SK-N-MC (cell line): ENCODE measurements around the gene GRM8.

ENCODE experiments used
- DNase-seq: peaks from one replicate; pipeline ENCODE4 v3.0.0-alpha.2; 2011; ENCODE audit warnings: low read depth, low spot score
- H3K27ac ChIP-seq: fragments of 200-600 bp; sonication (generic); 2 replicates; pipeline ENCODE4 v1.5.1; 2016; ENCODE audit warnings: mixed run types
- H3K36me3 ChIP-seq: fragments of 200-600 bp; sonication (generic); 2 replicates; pipeline ENCODE4 v1.6.1; 2017; ENCODE audit warnings: antibody characterized with exemption, low read length, mixed read lengths; ENCODE audit not compliant: insufficient read depth
- H3K4me3 ChIP-seq: fragments of 200-600 bp; sonication (generic); 2 replicates; pipeline ENCODE4 v1.5.1; 2016
- H3K9ac ChIP-seq: fragments of 200-600 bp; sonication (generic); 2 replicates; pipeline ENCODE4 v1.8.0; 2017; ENCODE audit warnings: mixed run types, mixed read lengths; ENCODE audit not compliant: insufficient read length
- H3K9me3 ChIP-seq: fragments of 200-600 bp; sonication (generic); 2 replicates; pipeline ENCODE4 v1.6.1; 2017; ENCODE audit warnings: low read depth, mild to moderate bottlenecking, antibody characterized with exemption, low read length, moderate library complexity, mixed read lengths
- EZH2 ChIP-seq: fragments of 200-600 bp; sonication (generic); IDR thresholded peaks from one replicate; pipeline ENCODE4 v1.6.1; 2017; ENCODE audit warnings: antibody characterized with exemption
- FOXP2 ChIP-seq: optimal IDR thresholded peaks from 2 replicates; pipeline ENCODE3; 2011; ENCODE audit warnings: mild to moderate bottlenecking, moderate library complexity; ENCODE audit not compliant: insufficient read depth; ENCODE audit errors: extremely low read length, control extremely low read depth
- POLR2AphosphoS5 ChIP-seq: IDR thresholded peaks from 2 replicates; pipeline ENCODE4 v1.6.1; 2012; ENCODE audit warnings: mild to moderate bottlenecking, low read depth, low read length, borderline replicate concordance

GRM8 gene

GRCh38 chr7:127146746-127147536, 105.8 kb downstream of the GRM8 start:
- no peaks in the 10 kb centered on the region for H3K36me3 ChIP-seq
- no peaks in the 10 kb centered on the region for H3K9me3 ChIP-seq
- no peak for DNase-seq
- no peak overlapping the region for H3K27ac ChIP-seq
- H3K4me3 ChIP-seq, result no peak overlapping the region
- TF ChIP-seq POLR2AphosphoS5 (no peak), FOXP2 (no peak), EZH2 (no peak)
- H3K9ac ChIP-seq, result no peak overlapping the region

GRCh38 chr7:127137146-127137545, 115.6 kb downstream of the GRM8 start:
- H3K4me3 ChIP-seq, result no peak overlapping the region
- H3K9ac ChIP-seq, result no peak overlapping the region
- H3K36me3 ChIP-seq, result no peaks in the 10 kb centered on the region
- no peaks in the 10 kb centered on the region for H3K9me3 ChIP-seq
- no peak overlapping the region for H3K27ac ChIP-seq
- no peak for TF ChIP-seq EZH2
- no peak for DNase-seq

GRCh38 chr7:127135871-127136485, 116.8 kb downstream of the GRM8 start:
- TF ChIP-seq EZH2, result no peak
- TF ChIP-seq POLR2AphosphoS5, result no peak
- TF ChIP-seq FOXP2, result no peak
- no peaks in the 10 kb centered on the region for H3K9me3 ChIP-seq
- H3K27ac ChIP-seq, result no peak overlapping the region
- no peak overlapping the region for H3K4me3 ChIP-seq
- H3K36me3 ChIP-seq, result no peaks in the 10 kb centered on the region
- DNase-seq, result no peak
- no peak overlapping the region for H3K9ac ChIP-seq

GRCh38 chr7:127123220-127123619, 129.5 kb downstream of the GRM8 start:
- Histone ChIP-seq H3K36me3 (no peaks in the 10 kb centered on the region), H3K9me3 (no peaks in the 10 kb centered on the region), H3K27ac (no peak overlapping the region), H3K9ac (no peak overlapping the region), H3K4me3 (no peak overlapping the region)
- TF ChIP-seq EZH2, result no peak
- no peak for TF ChIP-seq FOXP2
- TF ChIP-seq POLR2AphosphoS5, result no peak
- no peak for DNase-seq

- no peak for TF ChIP-seq EZH2
- TF ChIP-seq POLR2AphosphoS5, result no peak
- TF ChIP-seq FOXP2, result no peak
- no peak overlapping the region for H3K9ac ChIP-seq
- no peak for DNase-seq
Observed at GRCh38 chr7:127119517-127119916, 133.2 kb downstream of the GRM8 start.

GRCh38 chr7:127114742-127115265, 137.9 kb downstream of the GRM8 start:
- Histone ChIP-seq H3K27ac (no peak overlapping the region), H3K9me3 (no peaks in the 10 kb centered on the region), H3K9ac (no peak overlapping the region), H3K4me3 (no peak overlapping the region), H3K36me3 (no peaks in the 10 kb centered on the region)
- TF ChIP-seq FOXP2 (no peak), EZH2 (no peak), POLR2AphosphoS5 (no peak)
- DNase-seq, result no peak

More at GRCh38 chr7:127119517-127119916, 133.2 kb downstream of the GRM8 start:
- H3K4me3 ChIP-seq, result no peak overlapping the region
- no peaks in the 10 kb centered on the region for H3K36me3 ChIP-seq
- no peaks in the 10 kb centered on the region for H3K9me3 ChIP-seq
- H3K27ac ChIP-seq, result no peak overlapping the region

- TF ChIP-seq FOXP2 (no peak), EZH2 (no peak), POLR2AphosphoS5 (no peak)
- Histone ChIP-seq H3K9me3 (no peaks in the 10 kb centered on the region), H3K4me3 (no peak overlapping the region), H3K9ac (no peak overlapping the region), H3K27ac (no peak overlapping the region), H3K36me3 (no peaks in the 10 kb centered on the region)
- DNase-seq, result peak; percentile 70
Observed at GRCh38 chr7:127107601-127108007, 145.1 kb downstream of the GRM8 start.

- no peak overlapping the region for H3K27ac ChIP-seq
- no peak for TF ChIP-seq EZH2
- no peak for TF ChIP-seq POLR2AphosphoS5
- TF ChIP-seq FOXP2, result no peak
- no peak overlapping the region for H3K9ac ChIP-seq
- no peaks in the 10 kb centered on the region for H3K9me3 ChIP-seq
- H3K36me3 ChIP-seq, result no peaks in the 10 kb centered on the region
- no peak overlapping the region for H3K4me3 ChIP-seq
- no peak for DNase-seq
Observed at GRCh38 chr7:127093340-127093739, 159.4 kb downstream of the GRM8 start.
